Subcutaneous adipose tissue (tissue), 4 donors: ENCODE measurements around the gene AK9. TPM values are rescaled to one million over a fixed set of nuclear protein-coding genes. Genes with fewer than 3 reads are reported as not detected.

Experiments used
- total RNA-seq, 4 donors: library from RNA; depleted of rRNA; stranded (reverse); fragments of >200 nt; gene quantifications; one replicate each; pipeline ENCODE4 v1.1.0, GENCODE V29; 2016
- TF ChIP-seq, protein P1 (sequence below): fragments of 450-650 bp; IDR thresholded peaks from one replicate; pipeline ENCODE4 v1.5.1; 2016; ENCODE audit warnings: low read depth, mild to moderate bottlenecking, control low read depth, antibody characterized with exemption, moderate library complexity

AK9 gene
- total RNA-seq, 4 donors from 2014 or later, result 7.0 to 9.8 (median 8.1) TPM

- TF ChIP-seq, protein P1, sequence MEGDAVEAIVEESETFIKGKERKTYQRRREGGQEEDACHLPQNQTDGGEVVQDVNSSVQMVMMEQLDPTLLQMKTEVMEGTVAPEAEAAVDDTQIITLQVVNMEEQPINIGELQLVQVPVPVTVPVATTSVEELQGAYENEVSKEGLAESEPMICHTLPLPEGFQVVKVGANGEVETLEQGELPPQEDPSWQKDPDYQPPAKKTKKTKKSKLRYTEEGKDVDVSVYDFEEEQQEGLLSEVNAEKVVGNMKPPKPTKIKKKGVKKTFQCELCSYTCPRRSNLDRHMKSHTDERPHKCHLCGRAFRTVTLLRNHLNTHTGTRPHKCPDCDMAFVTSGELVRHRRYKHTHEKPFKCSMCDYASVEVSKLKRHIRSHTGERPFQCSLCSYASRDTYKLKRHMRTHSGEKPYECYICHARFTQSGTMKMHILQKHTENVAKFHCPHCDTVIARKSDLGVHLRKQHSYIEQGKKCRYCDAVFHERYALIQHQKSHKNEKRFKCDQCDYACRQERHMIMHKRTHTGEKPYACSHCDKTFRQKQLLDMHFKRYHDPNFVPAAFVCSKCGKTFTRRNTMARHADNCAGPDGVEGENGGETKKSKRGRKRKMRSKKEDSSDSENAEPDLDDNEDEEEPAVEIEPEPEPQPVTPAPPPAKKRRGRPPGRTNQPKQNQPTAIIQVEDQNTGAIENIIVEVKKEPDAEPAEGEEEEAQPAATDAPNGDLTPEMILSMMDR, result no peak
These were observed 212.0 kb downstream of the AK9 start for GRCh38 chr6:109478841-109479624.

DNA sequence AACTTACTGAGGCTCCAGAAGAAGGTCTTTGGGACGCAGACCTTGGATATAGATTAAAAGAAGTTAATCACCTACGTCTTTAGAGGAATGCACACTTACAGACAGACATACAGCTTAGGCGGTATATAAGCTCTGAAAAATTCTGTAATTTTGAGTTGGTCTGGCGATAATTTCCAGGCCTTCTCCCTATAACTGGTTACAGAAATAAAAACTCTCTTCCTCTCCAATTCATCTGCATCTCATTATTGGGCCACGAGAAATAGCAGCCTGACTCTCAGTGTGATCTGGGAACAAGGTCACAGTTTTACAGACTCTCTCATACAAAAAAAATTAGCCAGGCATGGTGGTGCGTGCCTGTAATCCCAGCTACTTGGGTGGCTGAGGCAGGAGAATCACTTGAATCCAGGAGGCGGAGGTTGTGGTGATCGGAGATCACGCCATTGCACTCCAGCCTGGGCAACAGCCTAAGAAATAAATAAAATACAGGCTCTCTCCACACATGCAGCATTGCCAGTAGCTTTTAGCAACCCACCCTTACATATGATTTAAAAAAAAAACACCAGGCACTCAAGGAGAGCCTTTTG lies 212.7 kb downstream of the AK9 start:
- TF ChIP-seq, protein P1, result no peak

DNA sequence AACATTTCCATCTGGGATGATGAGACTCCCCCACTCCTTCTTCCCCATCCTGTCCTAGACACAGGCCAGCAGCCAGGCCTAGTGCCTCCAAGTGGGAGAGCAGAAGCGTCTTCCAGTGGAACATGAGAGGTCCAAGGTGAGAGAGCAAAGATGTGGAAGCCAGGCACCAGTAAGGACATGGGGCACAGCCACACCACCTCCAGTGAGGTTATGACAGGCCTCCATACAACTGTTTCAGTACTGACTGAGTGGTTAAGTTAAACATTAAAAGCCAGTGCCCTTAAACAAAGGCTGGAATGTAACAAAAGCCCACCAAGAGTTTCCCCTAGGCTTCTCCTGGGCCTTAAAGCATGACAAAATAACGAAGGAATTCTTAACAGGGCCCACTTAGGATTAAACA lies 213.3 kb downstream of the AK9 start:
- TF ChIP-seq, protein P1, result no peak

GRCh38 chr6:109477184-109477583 lies 213.8 kb downstream of the AK9 start:
- TF ChIP-seq, protein P1, result no peak

GRCh38 chr6:109475625-109476024 lies 215.4 kb downstream of the AK9 start:
- TF ChIP-seq, protein P1, result no peak

DNA sequence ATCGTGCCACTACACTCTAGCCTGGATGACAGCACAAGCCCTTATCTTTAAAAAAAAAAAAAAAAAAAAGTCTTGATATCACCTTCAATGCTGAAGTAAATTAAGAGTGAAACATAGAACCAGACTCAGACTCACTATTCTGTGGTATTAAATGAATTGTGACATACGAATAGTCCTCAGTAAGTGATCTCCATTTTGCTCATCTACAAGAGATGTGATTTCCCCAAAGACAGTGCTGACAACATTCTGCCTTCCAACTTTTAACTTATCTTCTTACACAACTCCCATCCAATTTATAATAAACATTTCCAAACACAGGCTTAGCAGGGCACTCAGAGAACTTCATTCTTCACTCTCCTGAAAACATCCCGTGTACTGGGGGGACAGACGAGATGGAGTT lies 216.0 kb downstream of the AK9 start:
- TF ChIP-seq, protein P1, result no peak

DNA sequence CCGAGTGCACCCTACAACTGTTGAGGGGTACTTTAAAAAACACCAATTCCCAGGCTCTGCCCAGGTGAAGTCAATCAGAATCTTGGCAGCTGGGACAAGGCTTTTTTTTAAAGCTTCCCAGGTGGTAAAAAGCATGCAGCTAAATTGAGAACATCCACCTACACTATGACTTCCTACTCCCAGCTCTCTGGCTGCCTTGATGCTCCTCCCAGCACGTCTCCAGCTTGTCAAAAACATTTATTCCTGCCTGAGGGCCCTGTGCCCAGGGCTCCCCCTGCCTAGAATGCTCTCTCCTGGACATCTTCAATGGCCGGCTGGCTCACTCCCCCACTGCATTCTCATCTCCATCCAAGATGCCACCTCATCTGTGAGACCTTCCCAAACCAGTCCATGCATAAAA lies 217.9 kb downstream of the AK9 start:
- TF ChIP-seq, protein P1, result no peak
